ENCODE measurements around the gene SLC27A4. TPM values are rescaled to one million over a fixed set of nuclear protein-coding genes. Genes with fewer than 3 reads are reported as not detected.
A peak's percentile ranks its signal among the peaks of the same experiment; 100 is the strongest.

The SLC27A4 gene
- total RNA-seq (10 to 100 TPM in 8 of 9 donors, 1 to 10 TPM in 1; 6.6 to 30.3 (median 19.9) TPM), polyA plus RNA-seq (10 to 100 TPM in 2 of 3 donors, 1 to 10 TPM in 1; 9.9 to 40.0 (median 21.3) TPM)
- long read RNA-seq, donor 1, partial matches to known transcripts: 0 of 1 reads
- long read RNA-seq, donor 1, other reads (novel, unspliced or antisense): 0 of 1 reads
- long read RNA-seq, donor 2: 0 reads
- long read RNA-seq, donor 3: 0 reads
- long read RNA-seq, donor 4, partial matches to known transcripts: 1 of 2 reads
- long read RNA-seq, donor 4, other reads (novel, unspliced or antisense): 0 of 2 reads
- long read RNA-seq, donor 5, transcript SLC27A4-201 (13 exons, 3,028 nt): major isoform, 29 of 48 reads
- long read RNA-seq, donor 5, partial matches to known transcripts: 6 of 48 reads
- long read RNA-seq, donor 5, other reads (novel, unspliced or antisense): 13 of 48 reads
- long read RNA-seq, donor 6, partial matches to known transcripts: 1 of 4 reads
- long read RNA-seq, donor 6, other reads (novel, unspliced or antisense): 2 of 4 reads
- long read RNA-seq, donor 7, partial matches to known transcripts: 0 of 2 reads
- long read RNA-seq, donor 7, other reads (novel, unspliced or antisense): 0 of 2 reads
- long read RNA-seq, donor 8, partial matches to known transcripts: 5 of 7 reads
- long read RNA-seq, donor 8, other reads (novel, unspliced or antisense): 0 of 7 reads
- long read RNA-seq, donor 9: 0 reads
- long read RNA-seq, donor 10, partial matches to known transcripts: 0 of 3 reads
- long read RNA-seq, donor 10, other reads (novel, unspliced or antisense): 0 of 3 reads

DNA sequence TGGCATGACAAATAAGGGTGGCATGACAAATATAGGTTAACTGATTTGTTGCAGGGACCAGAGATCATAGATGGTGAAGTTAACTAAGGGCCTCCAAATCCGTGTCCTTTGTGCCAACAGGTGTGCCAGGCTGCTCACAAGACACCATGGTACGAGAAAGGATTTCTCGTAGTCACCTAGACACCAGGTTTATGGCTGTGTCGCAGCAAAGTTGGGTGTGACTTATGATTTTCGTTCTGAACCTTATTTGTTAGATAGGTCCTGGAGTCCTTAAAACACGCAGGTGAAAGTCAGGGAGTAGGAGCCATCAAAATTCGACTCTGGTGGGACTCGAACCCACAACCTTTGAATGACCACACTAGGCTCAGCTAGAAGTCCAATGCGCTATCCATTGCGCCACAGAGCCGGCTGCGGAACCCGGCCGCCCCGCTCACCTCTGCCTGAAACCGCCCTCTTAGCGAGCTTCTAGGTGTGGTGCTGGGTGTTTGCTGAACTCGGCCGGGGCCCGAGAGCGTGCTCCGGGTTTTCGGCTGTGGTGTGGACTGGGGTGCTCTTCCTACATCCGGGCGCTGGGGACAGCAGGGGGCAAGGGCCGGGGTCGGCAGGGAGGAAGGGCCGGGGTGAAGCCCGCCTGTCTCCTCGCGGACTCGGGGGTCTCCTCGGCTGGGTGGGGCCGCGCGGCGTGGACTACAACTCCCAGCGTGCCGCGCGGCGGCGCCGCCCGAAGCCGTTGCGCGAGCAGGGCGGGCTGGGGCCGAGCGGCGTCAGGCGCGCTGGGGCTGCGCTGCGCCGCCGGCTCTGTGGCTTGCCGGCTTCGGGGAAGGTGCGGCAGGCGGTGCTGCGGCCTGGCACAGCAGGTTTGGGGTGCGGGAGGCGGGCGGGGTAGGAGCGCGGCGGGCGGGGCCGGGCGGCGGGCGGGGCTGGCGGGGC lies at the start of gene SLC27A4:
TSS of gene SLC27A4 (plus strand) at position 767 of the 930 bp plus-strand sequence. CDS start 2,606 bp downstream, outside the sequence.
- H3K36me3 ChIP-seq (replicated peaks in 1 of 2): peaks cover 0 to 15% of the 10 kb centered on the region in 2 donors
- no peaks in the 10 kb centered on the region for H3K9me3 ChIP-seq (replicated peaks in 1 of 3)
- peak; percentile 69 to 81 (median 72) for DNase-seq
- peak within 1 kb of the TSS in 2 of 4 donors; percentile 68 to 91 for H3K4me3 ChIP-seq
- peak in 1 of 2 donors; percentile 36 for TF ChIP-seq POLR2A (IDR thresholded peaks at IDR 0.05)
- TF ChIP-seq, protein P1, sequence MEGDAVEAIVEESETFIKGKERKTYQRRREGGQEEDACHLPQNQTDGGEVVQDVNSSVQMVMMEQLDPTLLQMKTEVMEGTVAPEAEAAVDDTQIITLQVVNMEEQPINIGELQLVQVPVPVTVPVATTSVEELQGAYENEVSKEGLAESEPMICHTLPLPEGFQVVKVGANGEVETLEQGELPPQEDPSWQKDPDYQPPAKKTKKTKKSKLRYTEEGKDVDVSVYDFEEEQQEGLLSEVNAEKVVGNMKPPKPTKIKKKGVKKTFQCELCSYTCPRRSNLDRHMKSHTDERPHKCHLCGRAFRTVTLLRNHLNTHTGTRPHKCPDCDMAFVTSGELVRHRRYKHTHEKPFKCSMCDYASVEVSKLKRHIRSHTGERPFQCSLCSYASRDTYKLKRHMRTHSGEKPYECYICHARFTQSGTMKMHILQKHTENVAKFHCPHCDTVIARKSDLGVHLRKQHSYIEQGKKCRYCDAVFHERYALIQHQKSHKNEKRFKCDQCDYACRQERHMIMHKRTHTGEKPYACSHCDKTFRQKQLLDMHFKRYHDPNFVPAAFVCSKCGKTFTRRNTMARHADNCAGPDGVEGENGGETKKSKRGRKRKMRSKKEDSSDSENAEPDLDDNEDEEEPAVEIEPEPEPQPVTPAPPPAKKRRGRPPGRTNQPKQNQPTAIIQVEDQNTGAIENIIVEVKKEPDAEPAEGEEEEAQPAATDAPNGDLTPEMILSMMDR (IDR thresholded peaks at IDR 0.05): peak in 1 of 6 experiments; percentile 25
- intact Hi-C loops (cut with DNase I): loop anchor here (5.0 to 10.0 kb wide), 2 partner anchors 45 to 48 kb away; no protein-coding TSS in a partner anchor
- H3K27me3 ChIP-seq: no peaks in the 10 kb centered on the region
- WGBS, 4 donors: 6 to 27% (median 13%) methylated on average over 18 to 75 of the region's 75 CpGs
- peaks cover 0 to 9% of the 10 kb centered on the region in 2 donors for H3K4me1 ChIP-seq (replicated peaks in 1 of 2)
- peak within 1 kb of the TSS in 3 of 5 donors; percentile 18 to 91 (median 60) for H3K27ac ChIP-seq

DNA sequence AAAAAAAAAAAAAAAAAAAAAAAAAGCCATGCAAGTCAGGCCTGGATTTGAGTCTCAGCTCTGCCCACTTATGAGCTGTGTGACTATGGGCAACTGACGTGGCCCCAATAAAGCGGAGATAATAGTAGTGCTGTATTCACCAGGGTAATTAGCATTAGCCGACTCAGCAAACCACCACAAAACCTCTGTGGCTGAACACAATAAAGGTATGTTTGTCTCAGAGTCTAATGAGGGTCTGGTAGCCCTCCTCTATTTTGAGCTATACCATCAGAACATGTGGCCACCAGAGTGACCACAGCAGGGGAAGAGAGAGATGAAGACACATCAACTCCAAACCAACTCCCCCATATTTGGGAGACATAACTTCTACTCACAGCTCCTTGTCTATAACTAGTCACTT lies 48.3 kb upstream of the SLC27A4 start:
- Histone ChIP-seq H3K4me3 (no peak overlapping the region), H3K36me3 (replicated peaks in 1 of 2) (peaks cover 0 to 4% of the 10 kb centered on the region in 2 donors), H3K27me3 (no peaks in the 10 kb centered on the region), H3K4me1 (replicated peaks in 1 of 2) (no peaks in the 10 kb centered on the region), H3K9me3 (replicated peaks in 1 of 3) (no peaks in the 10 kb centered on the region), H3K27ac (no peak overlapping the region)
- WGBS, 4 donors: 96 to 100% (median 96%) methylated on average over 3 of the region's 3 CpGs
- no peak for DNase-seq
- intact Hi-C loops (cut with DNase I): loop anchor here (5.0 to 10.0 kb wide), 2 partner anchors 50 to 53 kb away; partner anchors contain the start of gene SLC27A4 (in 2 of the 2)
- TF ChIP-seq, protein P1 (IDR thresholded peaks at IDR 0.05): no peak
- TF ChIP-seq POLR2A (IDR thresholded peaks at IDR 0.05): no peak

DNA sequence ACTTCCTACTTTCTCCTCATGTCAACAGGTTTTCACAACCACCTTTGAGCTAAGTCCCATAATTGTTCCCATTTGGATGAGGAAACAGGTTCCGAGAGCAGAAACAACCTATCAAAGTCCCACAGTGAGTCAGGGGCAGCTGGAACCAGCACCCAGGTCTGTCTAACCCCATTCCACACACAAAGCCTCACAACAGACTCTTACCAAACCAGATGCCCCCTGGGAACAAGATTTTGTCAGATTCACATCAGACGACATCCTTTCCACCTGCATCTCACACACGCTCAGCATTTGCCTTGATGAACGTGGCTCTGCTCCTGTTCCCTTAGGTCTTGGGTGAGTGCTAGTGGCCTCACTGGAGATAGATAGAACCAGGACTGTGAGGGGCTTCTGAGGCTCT lies 47.2 kb upstream of the SLC27A4 start:
- Histone ChIP-seq H3K4me3 (no peak overlapping the region), H3K9me3 (replicated peaks in 1 of 3) (no peaks in the 10 kb centered on the region), H3K27me3 (no peaks in the 10 kb centered on the region), H3K4me1 (replicated peaks in 1 of 2) (no peaks in the 10 kb centered on the region), H3K36me3 (replicated peaks in 1 of 2) (peaks cover 0 to 3% of the 10 kb centered on the region in 2 donors), H3K27ac (no peak overlapping the region)
- intact Hi-C loops (cut with DNase I): loop anchor here (5.0 to 10.0 kb wide), 2 partner anchors 49 to 52 kb away; partner anchors contain the start of gene SLC27A4 (in 2 of the 2)
- WGBS, 4 donors: 84 to 93% (median 91%) methylated on average over 4 of the region's 4 CpGs
- no peak for DNase-seq
- TF ChIP-seq, protein P1 (IDR thresholded peaks at IDR 0.05): no peak
- TF ChIP-seq POLR2A (IDR thresholded peaks at IDR 0.05): no peak
